Stimulated activated naive CD8-positive, alpha-beta T cell treated with anti-CD3 and anti-CD28 coated beads, Interleukin-15, Interleukin-2, amounts not matched to agents 100 U/mL and 50 U/mL, for 24 hours (primary cell): ENCODE results near the gene TTL.
"Not testable (repeated sequence)": the region's sequence is repeated elsewhere in the genome, so short reads cannot be mapped to it uniquely, and the experiment has no call there.

Experiments
- ATAC-seq: fragments of 150-1000 bp; cut with Tn5 transposase; one replicate; pipeline ENCODE4 v1.10.0; 2021
- DNase-seq: peaks from one replicate; pipeline ENCODE4 v3.0.0; 2021

TTL gene

DNA sequence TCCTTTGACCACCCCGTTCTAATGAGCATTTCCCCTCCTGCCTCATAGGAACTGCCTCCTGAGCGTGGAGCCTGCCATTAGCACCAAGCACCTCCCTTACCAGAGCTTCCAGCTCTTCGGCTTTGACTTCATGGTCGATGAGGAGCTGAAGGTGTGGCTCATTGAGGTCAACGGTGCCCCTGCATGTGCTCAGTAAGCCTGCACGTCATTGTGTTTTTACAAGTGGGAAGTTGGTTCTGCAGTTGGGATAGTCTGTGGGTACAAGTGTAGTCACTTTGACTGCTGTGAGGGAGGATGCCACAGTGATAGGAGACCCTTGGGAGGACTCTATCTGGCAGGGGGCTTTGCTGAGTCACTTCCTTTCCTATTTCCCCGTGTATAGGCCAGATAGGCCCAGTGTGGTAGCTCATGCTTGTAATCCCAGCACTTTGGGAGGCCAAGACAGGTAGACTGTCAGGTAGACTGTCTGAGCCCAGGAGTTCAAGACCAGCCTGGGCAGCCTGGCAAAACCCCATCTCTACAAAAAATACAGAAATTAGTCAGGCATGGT lies 38.4 kb downstream of the TTL start:
- ATAC-seq: no peak
- no peak for DNase-seq

DNA sequence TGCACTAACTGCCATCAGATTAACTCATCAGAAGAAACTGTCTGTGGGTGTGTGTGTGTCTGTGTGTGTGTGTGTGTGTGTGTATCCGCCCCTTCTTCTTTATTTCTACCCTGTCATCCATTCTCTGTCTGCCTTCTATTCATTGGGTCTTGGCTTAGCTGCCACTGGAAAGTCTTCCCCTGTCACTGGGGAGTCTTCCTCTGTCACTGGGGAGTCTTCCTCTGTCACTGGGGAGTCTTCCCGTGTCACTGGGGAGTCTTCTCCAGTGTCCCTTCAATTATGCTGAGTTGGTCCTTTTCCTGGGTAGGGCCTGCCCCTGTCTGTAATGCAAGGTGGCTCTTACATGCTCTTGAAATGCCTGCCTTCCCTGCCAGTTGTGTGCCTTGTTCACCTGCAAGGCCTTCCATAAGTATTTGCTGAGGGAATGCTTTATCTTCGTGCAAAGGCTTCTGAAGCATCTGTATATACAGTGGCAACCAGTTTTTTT lies 41.4 kb downstream of the TTL start:
- DNase-seq: no peak
- ATAC-seq: no peak

GRCh38 chr2:112524276-112524675 lies 42.3 kb downstream of the TTL start:
- DNase-seq, ATAC-seq: not testable (repeated sequence)

- no peak for DNase-seq
These were observed 46.6 kb downstream of the TTL start for GRCh38 chr2:112528541-112528940.

GRCh38 chr2:112529757-112530156 lies 47.8 kb downstream of the TTL start:
- ATAC-seq: no peak
- DNase-seq: no peak

More at GRCh38 chr2:112528541-112528940, 46.6 kb downstream of the TTL start:
- ATAC-seq: no peak

DNA sequence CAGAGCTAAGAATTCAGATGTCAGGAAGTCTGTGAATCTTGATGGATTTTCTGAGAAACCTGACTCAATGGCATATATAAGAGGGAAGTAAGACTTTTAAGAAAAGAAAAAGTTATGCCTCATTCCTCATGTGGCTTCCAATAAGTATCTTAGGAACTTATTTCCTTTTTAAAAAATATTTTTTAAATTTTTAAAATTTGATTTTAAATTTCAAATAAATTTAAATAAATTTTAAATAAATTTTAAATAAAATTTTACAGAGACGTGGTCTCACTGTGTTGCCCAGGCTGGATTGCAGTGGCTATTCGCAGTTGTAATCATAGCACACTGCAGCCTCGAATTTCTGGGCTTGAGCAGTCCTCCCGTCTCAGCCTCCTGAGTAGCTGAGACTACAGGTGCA lies 48.8 kb downstream of the TTL start:
- ATAC-seq (no peak), DNase-seq (no peak)

- ATAC-seq: no peak
- no peak for DNase-seq
These were observed 52.9 kb downstream of the TTL start for GRCh38 chr2:112534826-112535225.

DNA sequence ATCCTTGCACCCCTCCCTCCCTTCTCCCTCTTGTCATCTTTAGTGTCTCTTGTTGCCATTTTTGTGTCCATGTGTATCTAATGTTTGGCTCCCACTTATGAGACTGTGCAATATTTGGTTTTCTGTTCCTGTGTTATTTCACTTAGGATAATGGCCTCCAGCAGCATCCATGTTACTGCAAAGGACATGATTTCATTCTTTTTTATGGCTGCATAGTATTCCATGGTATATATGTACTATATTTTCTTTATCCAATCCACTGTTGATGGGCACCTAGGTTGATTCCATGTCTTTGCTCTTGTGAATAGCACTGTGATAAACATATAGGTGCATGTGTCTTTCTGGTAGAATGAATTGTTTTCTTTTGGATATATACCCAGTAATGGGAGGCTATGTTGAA lies 54.7 kb downstream of the TTL start:
- DNase-seq, ATAC-seq: not testable (repeated sequence)

DNA sequence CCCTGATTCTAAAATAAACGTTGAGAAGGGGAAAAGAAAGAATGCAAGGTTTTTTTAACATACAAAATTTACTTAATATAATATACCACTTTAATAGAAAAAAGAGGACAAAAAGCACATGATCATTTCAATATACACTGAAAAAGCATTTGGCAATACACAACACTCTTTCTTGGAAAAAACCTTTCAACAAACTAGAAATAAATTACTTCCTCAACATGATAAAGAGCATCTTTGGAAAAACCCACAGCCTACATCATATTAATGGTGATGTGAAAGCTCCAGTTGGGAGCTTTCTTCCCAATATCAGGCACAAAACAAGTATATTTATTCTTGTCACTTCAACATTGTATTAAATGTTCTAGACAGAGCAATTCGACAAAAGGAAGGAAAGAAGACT lies 57.4 kb downstream of the TTL start:
- DNase-seq (no peak), ATAC-seq (no peak)

DNA sequence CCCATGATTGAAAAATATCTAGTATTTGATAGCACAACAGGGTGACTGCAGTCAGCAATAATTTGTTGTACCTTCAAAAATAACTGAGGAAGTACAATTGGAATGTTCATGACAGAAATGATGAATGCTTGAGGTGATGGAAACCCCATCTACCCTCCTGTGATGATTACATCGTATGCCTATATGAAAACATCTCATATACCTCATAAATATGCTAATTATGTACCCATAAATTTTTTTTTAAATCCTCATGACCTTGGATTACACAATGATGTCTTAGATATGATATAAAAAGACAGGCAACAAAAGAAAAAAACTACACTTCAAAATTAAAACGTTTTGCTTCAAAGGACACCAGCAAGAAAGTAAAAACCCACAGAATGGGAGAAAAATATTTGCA lies 59.0 kb downstream of the TTL start:
- ATAC-seq: no peak
- DNase-seq: no peak

DNA sequence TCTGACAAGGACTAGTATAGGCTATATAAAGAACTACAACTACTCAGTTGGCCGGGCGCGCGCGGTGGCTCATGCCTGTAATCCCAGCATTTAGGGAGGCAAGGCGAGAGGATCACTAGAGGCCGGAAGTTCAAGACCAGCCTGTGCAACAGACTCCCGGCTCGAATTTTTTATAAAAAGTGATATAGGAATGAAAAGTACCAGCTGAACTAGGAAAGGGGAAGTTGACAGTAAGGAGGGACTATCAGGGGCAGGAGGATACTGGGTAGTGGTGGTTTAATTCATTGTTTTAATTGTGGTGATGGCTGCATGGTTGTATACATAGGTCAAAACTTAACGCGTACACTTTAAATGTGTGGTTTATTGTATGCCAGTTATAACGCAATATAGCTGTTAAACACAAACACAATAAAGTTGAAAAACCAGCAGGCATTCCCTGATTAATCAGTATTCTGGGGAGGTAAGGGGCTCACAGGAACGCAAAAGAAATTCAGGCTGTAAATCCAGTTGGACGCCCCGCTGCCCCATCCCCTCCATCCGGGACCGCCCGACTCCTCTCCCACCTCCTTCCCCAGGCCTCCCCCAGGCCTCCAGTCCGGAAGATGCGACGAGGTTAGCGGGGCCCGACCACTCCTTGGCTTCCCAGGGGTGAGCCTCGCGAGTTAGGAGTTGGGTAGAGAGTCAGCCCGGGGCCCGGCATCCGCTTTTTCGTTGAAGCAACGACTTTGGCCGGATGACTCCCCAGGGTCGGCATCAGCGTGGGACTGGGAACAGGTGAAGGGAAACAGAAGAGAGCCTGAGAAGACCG lies 59.6 kb downstream of the TTL start:
- peak; percentile 76 for DNase-seq
- ATAC-seq: peak; percentile 85

GRCh38 chr2:112542123-112542983 lies 60.4 kb downstream of the TTL start, which contains the start of gene POLR1B:
TSS of gene POLR1B (plus strand) at chr2:112542465. CDS start at chr2:112542495, 30 bp downstream.
- peak; percentile 82 for DNase-seq
- peak; percentile 86 for ATAC-seq

GRCh38 chr2:112542984-112543661 lies 61.2 kb downstream of the TTL start:
- DNase-seq (peak; percentile 7), ATAC-seq (no peak)

- no peak for DNase-seq
- ATAC-seq: no peak
These were observed 65.4 kb downstream of the TTL start for GRCh38 chr2:112547333-112547732.

DNA sequence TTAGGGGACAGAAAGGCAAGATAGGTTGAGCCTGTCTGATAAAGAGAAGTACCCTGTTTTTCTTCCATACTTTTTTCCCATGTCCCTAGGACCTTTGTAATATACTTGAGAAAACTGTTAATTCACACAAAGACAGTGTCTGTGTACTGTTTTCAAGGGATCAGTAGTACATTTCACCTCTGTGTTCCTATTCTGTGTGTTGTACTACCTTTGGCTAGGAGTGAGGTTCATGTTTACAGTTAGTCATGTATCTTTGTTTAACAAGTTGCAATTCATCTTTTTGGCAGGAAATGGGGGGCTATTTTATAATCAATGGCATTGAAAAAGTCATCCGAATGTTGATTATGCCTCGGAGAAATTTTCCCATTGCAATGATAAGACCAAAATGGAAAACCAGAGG lies 67.0 kb downstream of the TTL start:
- DNase-seq: no peak
- no peak for ATAC-seq

- no peak for DNase-seq
- no peak for ATAC-seq
These were observed 84.1 kb downstream of the TTL start for GRCh38 chr2:112566104-112566503.

DNA sequence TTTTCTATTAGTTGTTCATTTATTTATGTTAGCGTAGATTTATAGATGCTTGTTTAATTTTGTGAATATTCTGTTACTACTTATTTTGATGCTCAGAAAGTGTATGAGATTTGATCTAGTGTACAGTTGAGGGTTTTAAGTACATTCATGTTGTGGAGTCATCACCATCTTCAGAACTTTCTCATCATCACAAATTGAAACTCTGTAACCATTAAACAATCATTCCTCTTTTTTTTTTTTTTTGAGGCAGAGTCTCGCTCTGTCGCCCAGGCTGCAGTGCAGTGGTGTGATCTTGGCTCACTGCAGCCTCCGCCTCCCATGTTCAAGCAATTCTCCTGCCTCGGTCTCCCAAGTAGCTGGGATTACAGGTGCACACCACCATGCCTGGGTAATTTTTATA lies 84.6 kb downstream of the TTL start:
- ATAC-seq, DNase-seq: not testable (repeated sequence)

DNA sequence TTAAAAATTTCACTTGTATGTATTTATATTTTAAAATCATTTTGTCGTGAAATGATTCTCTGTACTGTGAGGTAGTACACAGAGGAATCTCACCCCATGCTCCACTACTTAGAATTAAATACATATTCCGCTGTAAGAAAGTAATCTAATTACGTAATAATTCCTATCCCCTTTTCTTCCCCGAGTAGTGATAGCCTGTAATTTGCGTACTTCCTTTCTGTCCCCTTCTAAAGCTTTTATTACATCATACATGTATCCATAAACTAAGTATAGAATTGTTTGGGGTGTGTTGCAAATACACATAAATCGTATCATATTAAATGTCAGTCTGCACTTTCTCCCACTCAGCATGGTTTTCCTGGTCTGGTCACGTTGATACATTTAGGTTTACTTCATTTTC lies 90.0 kb downstream of the TTL start:
- ATAC-seq (no peak), DNase-seq (no peak)

- DNase-seq: no peak
These were observed 95.8 kb downstream of the TTL start for GRCh38 chr2:112577756-112578155.

GRCh38 chr2:112579241-112579640 lies 97.3 kb downstream of the TTL start:
- ATAC-seq: no peak
- DNase-seq: no peak

More at GRCh38 chr2:112577756-112578155, 95.8 kb downstream of the TTL start:
- no peak for ATAC-seq

GRCh38 chr2:112580084-112580483 lies 98.1 kb downstream of the TTL start:
- no peak for DNase-seq
- ATAC-seq: no peak

- peak; percentile 10 for ATAC-seq
- DNase-seq: peak; percentile 28
These were observed 100.4 kb downstream of the TTL start for GRCh38 chr2:112582314-112582746.
